Esophagus squamous epithelium (tissue), 4 donors: ENCODE data around the gene CEBPB.

Source experiments
- CTCF ChIP-seq, 6 experiments: fragments of 450-650 bp in 4 of 6; fragments of 200-600 bp in 2 of 6; sonication (generic) in 2 of 6; IDR thresholded peaks; one replicate each; pipeline ENCODE4 v1.5.1; 2016 to 2019; ENCODE audit warnings: antibody characterized with exemption in 6 of 6, mild to moderate bottlenecking in 4 of 6, moderate library complexity in 4 of 6
- POLR2A ChIP-seq, 4 donors: fragments of 450-650 bp; IDR thresholded peaks; one replicate each; pipeline ENCODE4 v1.6.1; 2017; ENCODE audit warnings: antibody characterized with exemption in 4 of 4, mild to moderate bottlenecking in 4 of 4, moderate library complexity in 3 of 4

GRCh38 chr20:50224052-50224451 lies 33.4 kb downstream of the CEBPB start:
- TF ChIP-seq CTCF (IDR thresholded peaks at IDR 0.05) (no peak), POLR2A (IDR thresholded peaks at IDR 0.05) (no peak)
